SU-DHL-6 (cell line): ENCODE data around the gene EPO.

Experiments used
- H2AFZ ChIP-seq: fragments of 200-600 bp; sonication (generic); 2 replicates; pipeline ENCODE4 v1.6.1; 2014; ENCODE audit warnings: low read depth, mild to moderate bottlenecking, moderate library complexity, mixed read lengths, antibody characterized with exemption, low read length; ENCODE audit not compliant: severe bottlenecking
- H3F3A ChIP-seq: fragments of 200-600 bp; shearing (Covaris generic); 2 replicates; pipeline ENCODE4 v1.6.0; 2016; ENCODE audit warnings: antibody characterized with exemption, mild to moderate bottlenecking; ENCODE audit not compliant: insufficient read depth
- H3K27ac ChIP-seq: fragments of 200-600 bp; sonication (generic); 2 replicates; pipeline ENCODE4 v1.5.1; 2016; ENCODE audit warnings: low read depth, mild to moderate bottlenecking, low read length, moderate library complexity, mixed read lengths
- H3K27me3 ChIP-seq: fragments of 200-600 bp; sonication (generic), shearing (Covaris generic); 2 replicates; pipeline ENCODE4 v1.6.0; 2014; ENCODE audit warnings: mild to moderate bottlenecking, low read length
- H3K36me3 ChIP-seq: fragments of 200-600 bp; sonication (generic); 2 replicates; pipeline ENCODE4 v1.6.1; 2014; ENCODE audit warnings: mild to moderate bottlenecking, low read length, mixed read lengths
- H3K4me2 ChIP-seq: fragments of 300-600, 200-600 bp; shearing (Covaris generic), sonication (generic); 2 replicates; pipeline ENCODE4 v1.6.0; 2014; ENCODE audit warnings: low read length, low read depth, mild to moderate bottlenecking; ENCODE audit not compliant: poor library complexity, severe bottlenecking
- H3K4me3 ChIP-seq: fragments of 200-600 bp; sonication (generic); 2 replicates; pipeline ENCODE4 v1.5.1; 2014; ENCODE audit warnings: antibody characterized with exemption, low read length, mild to moderate bottlenecking, mixed read lengths; ENCODE audit not compliant: insufficient read depth, poor library complexity, severe bottlenecking
- H3K79me2 ChIP-seq: fragments of 200-600 bp; sonication (generic); 2 replicates; pipeline ENCODE4 v1.6.1; 2014; ENCODE audit warnings: mild to moderate bottlenecking, low read length, moderate library complexity; ENCODE audit not compliant: insufficient read depth
- H3K9ac ChIP-seq: fragments of 200-600 bp; sonication (generic); 2 replicates; pipeline ENCODE4 v1.7.0; 2014; ENCODE audit warnings: mild to moderate bottlenecking, low read length
- H3K9me2 ChIP-seq: fragments of 200-600 bp; sonication (generic); replicated peaks from 2 replicates; pipeline ENCODE4 v1.6.1; 2014; ENCODE audit warnings: low read length; ENCODE audit not compliant: insufficient read depth
- H3K9me3 ChIP-seq: fragments of 200-600 bp; sonication (generic); 2 replicates; pipeline ENCODE4 v1.6.1; 2014; ENCODE audit warnings: low read length, mixed read lengths; ENCODE audit not compliant: insufficient read depth
- H4K20me1 ChIP-seq: fragments of 200-600 bp; sonication (generic); 2 replicates; pipeline ENCODE4 v1.6.1; 2014; ENCODE audit warnings: low read depth, mild to moderate bottlenecking, antibody characterized with exemption, low read length, moderate library complexity, mixed read lengths
- CTCF ChIP-seq: fragments of 200-600 bp; sonication (generic); IDR thresholded peaks from one replicate; pipeline ENCODE4 v1.5.1; 2017; ENCODE audit warnings: antibody characterized with exemption, mild to moderate bottlenecking, low read length, moderate library complexity; ENCODE audit not compliant: insufficient read depth, poor library complexity, severe bottlenecking
- EZH2phosphoT487 ChIP-seq: fragments of 200-600 bp; sonication (generic), shearing (Covaris generic); conservative IDR thresholded peaks from 2 replicates; pipeline ENCODE4 v1.6.1; 2018; ENCODE audit warnings: mild to moderate bottlenecking, antibody characterized with exemption, low read length, moderate library complexity, mixed read lengths

EPO gene

GRCh38 chr7:100685049-100685605 lies 35.1 kb upstream of the EPO start:
- Histone ChIP-seq H3K9me3 (no peaks in the 10 kb centered on the region), H2AFZ (no peak overlapping the region), H4K20me1 (peaks cover 3% of the 10 kb centered on the region; the same call in 1 of the 2 replicates), H3K4me3 (no peak overlapping the region), H3K79me2 (peaks cover 19% of the 10 kb centered on the region), H3K36me3 (no peaks in the 10 kb centered on the region), H3K9me2 (no peaks in the 10 kb centered on the region), H3F3A (peaks cover 15% of the 10 kb centered on the region), H3K4me2 (no peak overlapping the region), H3K27ac (no peak overlapping the region), H3K9ac (no peak overlapping the region), H3K27me3 (no peaks in the 10 kb centered on the region)
- TF ChIP-seq CTCF (no peak), EZH2phosphoT487 (no peak)

GRCh38 chr7:100685631-100686145 lies 34.6 kb upstream of the EPO start:
- TF ChIP-seq CTCF (no peak), EZH2phosphoT487 (no peak)
- Histone ChIP-seq H3K36me3 (no peaks in the 10 kb centered on the region), H3K9ac (no peak overlapping the region), H2AFZ (no peak overlapping the region), H3K79me2 (peaks cover 22% of the 10 kb centered on the region), H3K9me3 (no peaks in the 10 kb centered on the region), H3K4me2 (no peak overlapping the region), H3K9me2 (no peaks in the 10 kb centered on the region), H3K27ac (no peak overlapping the region), H3K4me3 (no peak overlapping the region), H3K27me3 (no peaks in the 10 kb centered on the region), H4K20me1 (peaks cover 4% of the 10 kb centered on the region; the same call in 1 of the 2 replicates), H3F3A (peaks cover 9% of the 10 kb centered on the region)

- peaks cover 4% of the 10 kb centered on the region; the same call in 1 of the 2 replicates for H4K20me1 ChIP-seq
- TF ChIP-seq CTCF (no peak), EZH2phosphoT487 (no peak)
- H3K36me3 ChIP-seq, result no peaks in the 10 kb centered on the region
- no peak overlapping the region for H2AFZ ChIP-seq
- no peak overlapping the region for H3K4me3 ChIP-seq
- H3K9me3 ChIP-seq, result no peaks in the 10 kb centered on the region
- H3K4me2 ChIP-seq, result no peak overlapping the region
- H3K79me2 ChIP-seq, result peaks cover 28% of the 10 kb centered on the region
- H3K9me2 ChIP-seq, result no peaks in the 10 kb centered on the region
- H3K9ac ChIP-seq, result no peak overlapping the region
- no peaks in the 10 kb centered on the region for H3K27me3 ChIP-seq
- H3K27ac ChIP-seq, result no peak overlapping the region
- H3F3A ChIP-seq, result peaks cover 3% of the 10 kb centered on the region
Measured at GRCh38 chr7:100686201-100686821, 34.0 kb upstream of the EPO start.
